Measurements from ENCODE around the gene DIRAS1.
"Not testable (repeated sequence)": the region's sequence is repeated elsewhere in the genome, so short reads cannot be mapped to it uniquely, and the experiment has no call there.

DIRAS1 gene

DNA sequence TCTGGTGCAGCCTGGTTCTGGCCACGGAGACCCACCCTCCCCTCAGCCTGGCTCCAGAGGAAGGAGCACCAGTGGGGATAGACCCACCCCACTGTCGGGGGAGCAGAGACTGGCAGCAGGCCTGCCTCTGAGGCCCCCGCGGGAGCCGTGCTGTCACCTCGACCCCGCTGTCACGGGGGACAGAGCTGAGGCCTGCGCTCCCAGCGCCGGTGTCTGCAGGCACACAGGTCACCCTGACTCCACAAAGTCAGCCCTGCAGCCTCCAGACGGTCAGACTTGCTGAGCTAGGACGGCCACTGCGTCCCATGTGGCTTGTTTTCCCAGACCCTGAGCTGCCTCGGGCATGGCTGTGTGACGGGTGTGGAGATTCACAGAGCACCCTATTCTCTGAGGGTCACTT is 51.0 kb downstream of the DIRAS1 start:
- CTCF ChIA-PET: interaction anchor here (0.6 kb wide), 1 partner anchor 33 kb away, joined by 3 read pairs; no protein-coding TSS in a partner anchor
- no peak for DNase-seq (ENCODE audit: low spot score)
- no peak overlapping the region for H3K27ac ChIP-seq
- TF ChIP-seq, protein P1, sequence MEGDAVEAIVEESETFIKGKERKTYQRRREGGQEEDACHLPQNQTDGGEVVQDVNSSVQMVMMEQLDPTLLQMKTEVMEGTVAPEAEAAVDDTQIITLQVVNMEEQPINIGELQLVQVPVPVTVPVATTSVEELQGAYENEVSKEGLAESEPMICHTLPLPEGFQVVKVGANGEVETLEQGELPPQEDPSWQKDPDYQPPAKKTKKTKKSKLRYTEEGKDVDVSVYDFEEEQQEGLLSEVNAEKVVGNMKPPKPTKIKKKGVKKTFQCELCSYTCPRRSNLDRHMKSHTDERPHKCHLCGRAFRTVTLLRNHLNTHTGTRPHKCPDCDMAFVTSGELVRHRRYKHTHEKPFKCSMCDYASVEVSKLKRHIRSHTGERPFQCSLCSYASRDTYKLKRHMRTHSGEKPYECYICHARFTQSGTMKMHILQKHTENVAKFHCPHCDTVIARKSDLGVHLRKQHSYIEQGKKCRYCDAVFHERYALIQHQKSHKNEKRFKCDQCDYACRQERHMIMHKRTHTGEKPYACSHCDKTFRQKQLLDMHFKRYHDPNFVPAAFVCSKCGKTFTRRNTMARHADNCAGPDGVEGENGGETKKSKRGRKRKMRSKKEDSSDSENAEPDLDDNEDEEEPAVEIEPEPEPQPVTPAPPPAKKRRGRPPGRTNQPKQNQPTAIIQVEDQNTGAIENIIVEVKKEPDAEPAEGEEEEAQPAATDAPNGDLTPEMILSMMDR (conservative IDR thresholded peaks at IDR 0.05; ENCODE audit: low read depth): no peak
- POLR2A ChIA-PET (ENCODE audit: low non-redundant PET): no interaction called here

DNA sequence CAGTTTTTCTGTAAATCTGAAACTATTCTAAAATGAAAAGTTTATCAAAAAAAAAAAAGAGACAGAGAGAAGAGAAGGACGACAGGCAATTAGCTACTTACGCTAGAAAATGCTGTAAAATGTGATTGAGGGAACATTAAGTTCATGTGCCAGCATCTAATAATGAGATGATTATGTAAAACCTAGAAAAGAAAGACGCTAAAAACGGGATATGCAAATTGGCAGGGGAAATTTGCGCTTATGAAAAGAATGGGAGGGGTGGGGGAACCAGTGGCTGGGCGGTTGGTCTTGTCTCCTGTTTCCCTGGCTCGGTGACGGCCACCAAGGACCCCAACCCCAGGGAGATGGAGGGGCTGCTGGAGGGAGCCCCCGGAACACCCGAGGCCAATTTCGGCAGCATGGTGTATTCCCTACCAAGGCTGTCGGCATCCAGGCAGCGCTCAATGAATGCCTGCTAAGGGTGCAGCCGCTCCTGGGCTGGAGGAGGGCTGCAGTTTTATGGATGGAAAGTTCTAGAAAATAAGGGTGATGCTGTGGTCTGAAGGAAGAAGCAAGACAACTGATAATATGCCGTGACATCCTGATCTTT is 52.9 kb downstream of the DIRAS1 start:
- CTCF ChIA-PET: interaction anchor here (0.6 kb wide), 1 partner anchor 195 kb away, joined by 4 read pairs; no protein-coding TSS in a partner anchor
- TF ChIP-seq, protein P1 (conservative IDR thresholded peaks at IDR 0.05; ENCODE audit: low read depth): no peak
- no peak for DNase-seq (ENCODE audit: low spot score)
- no peak overlapping the region for H3K27ac ChIP-seq
- POLR2A ChIA-PET (ENCODE audit: low non-redundant PET): no interaction called here

DNA sequence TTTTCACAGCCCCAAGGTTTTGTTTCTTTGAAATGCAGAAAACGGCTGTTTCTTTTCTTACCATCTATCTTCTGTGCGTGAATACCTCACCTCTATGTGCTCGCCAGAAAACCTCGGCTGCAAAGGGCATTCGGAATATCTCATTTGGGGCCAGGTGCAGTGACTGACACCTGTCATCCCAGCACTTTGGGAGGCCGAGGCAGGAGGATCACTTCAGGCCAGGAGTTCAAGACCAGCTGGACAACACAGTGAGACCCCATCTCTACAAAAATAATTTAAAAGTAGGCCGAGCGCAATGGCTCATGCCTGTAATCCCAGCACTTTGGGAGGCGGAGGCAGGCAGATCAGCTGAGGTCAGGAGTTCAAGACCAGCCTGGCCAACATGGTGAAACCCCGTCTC is 53.8 kb downstream of the DIRAS1 start:
- CTCF ChIA-PET; DNase-seq (ENCODE audit: low spot score); H3K27ac ChIP-seq; POLR2A ChIA-PET (ENCODE audit: low non-redundant PET): not testable (repeated sequence)

DNA sequence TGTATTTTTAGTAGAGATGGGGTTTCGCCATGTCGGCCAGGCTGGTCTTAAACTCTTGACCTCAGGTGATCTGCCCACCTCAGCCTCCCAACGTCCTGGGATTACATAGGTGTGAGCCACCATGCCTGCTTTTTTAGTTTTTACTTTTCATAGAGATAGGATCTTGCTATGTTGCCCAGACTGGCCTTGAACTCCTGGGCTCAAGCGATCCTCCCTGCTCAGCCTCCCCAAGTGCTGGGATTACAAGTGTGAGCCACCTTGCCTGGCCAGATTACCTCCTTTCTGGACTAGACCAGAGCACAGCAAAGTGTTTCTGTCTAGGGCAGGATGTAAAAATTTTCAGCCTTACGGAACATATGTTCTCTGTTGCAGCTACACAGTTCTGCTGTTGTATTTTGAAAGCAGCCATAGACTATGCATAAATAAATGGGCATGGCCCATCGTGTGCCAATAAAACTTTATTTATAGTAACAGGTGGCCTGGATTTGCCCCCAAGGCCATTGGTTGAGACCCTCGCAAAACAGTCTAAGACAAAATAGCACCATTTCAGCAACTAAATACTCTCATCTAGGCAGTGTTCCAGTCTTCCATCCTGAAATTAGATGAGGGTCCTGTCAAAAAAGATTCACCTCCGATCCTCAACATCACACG is 54.7 kb downstream of the DIRAS1 start:
- CTCF ChIA-PET: no interaction called here

DNA sequence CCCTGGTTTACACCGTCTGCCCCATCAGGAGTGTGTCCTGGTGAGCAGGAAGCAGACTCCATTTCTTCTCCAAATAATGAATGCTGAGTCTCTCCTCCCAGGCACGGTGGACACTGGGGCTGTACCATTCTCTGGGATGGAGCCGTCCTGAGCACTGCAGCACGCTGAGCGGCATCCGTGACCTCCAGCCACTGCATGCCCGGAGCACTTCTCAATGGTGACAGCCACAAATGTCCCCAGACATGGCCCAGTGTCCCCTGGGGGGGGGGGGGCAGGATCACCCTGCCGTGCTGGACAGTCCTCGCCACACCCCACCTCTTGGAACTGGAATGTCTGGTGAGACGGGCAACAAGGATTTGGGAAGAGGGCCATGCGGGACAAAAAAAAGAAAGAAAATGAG is 56.1 kb downstream of the DIRAS1 start:
- H3K27ac ChIP-seq: no peak overlapping the region
- ChIA-PET POLR2A (ENCODE audit: low non-redundant PET) (no interaction called here), CTCF (interaction anchor here (0.7 kb wide), 1 partner anchor 340 kb away, joined by 3 read pairs; no protein-coding TSS in a partner anchor)
- DNase-seq (ENCODE audit: low spot score): no peak
- TF ChIP-seq, protein P1 (conservative IDR thresholded peaks at IDR 0.05; ENCODE audit: low read depth): no peak

More for the DNA sequence above, 54.7 kb downstream of the DIRAS1 start:
- no peak overlapping the region for H3K27ac ChIP-seq
- POLR2A ChIA-PET (ENCODE audit: low non-redundant PET): no interaction called here
- TF ChIP-seq, protein P1 (conservative IDR thresholded peaks at IDR 0.05; ENCODE audit: low read depth): no peak
- no peak for DNase-seq (ENCODE audit: low spot score)

Data from RWPE1 (cell line).